WTC11 (cell line): ENCODE results near the gene ZKSCAN7. TPM values are rescaled to one million over a fixed set of nuclear protein-coding genes. Genes with fewer than 3 reads are reported as not detected.

Source experiments
- ATAC-seq: fragments of 200-7000 bp; cut with Tn5 transposase; 2 replicates; pipeline ENCODE4 v1.10.0; 2021; ENCODE audit warnings: mild to moderate bottlenecking, moderate library complexity
- CTCF ChIA-PET: fragments of 300-600 bp; sonication (Branson Sonifier 250); formaldehyde crosslinking; loops from one replicate; lab custom pipeline; 2021; ENCODE audit warnings: antibody characterized with exemption; lab: Charles Lee
- POLR2A ChIA-PET: fragments of 350-600 bp; sonication (Branson Sonifier 250); formaldehyde crosslinking; loops from one replicate; lab custom pipeline; 2021; ENCODE audit warnings: antibody characterized with exemption; lab: Charles Lee
- DNase-seq: peaks from one replicate; pipeline ENCODE4 v3.0.0; 2021; ENCODE audit warnings: low spot score
- H3K27ac Mint-ChIP-seq: 2 replicates; pipeline ENCODE4 v1.8.0; 2021; ENCODE audit warnings: mixed read lengths
- H3K27me3 Mint-ChIP-seq: 2 replicates; pipeline ENCODE4 v1.8.0; 2021; ENCODE audit warnings: low read depth, mild to moderate bottlenecking, moderate library complexity, mixed read lengths
- H3K36me3 Mint-ChIP-seq: 2 replicates; pipeline ENCODE4 v1.8.0; 2021; ENCODE audit warnings: mixed read lengths
- H3K4me1 Mint-ChIP-seq: 2 replicates; pipeline ENCODE4 v1.8.0; 2022; ENCODE audit warnings: mixed read lengths
- H3K4me3 Mint-ChIP-seq: 2 replicates; pipeline ENCODE4 v1.8.0; 2021; ENCODE audit warnings: mild to moderate bottlenecking, moderate library complexity, mixed read lengths
- H3K9me3 Mint-ChIP-seq: 2 replicates; pipeline ENCODE4 v1.8.0; 2021; ENCODE audit warnings: mixed read lengths
- CTCF ChIP-seq: fragments of 200-600 bp; IDR thresholded peaks from 2 replicates; pipeline ENCODE4 v1.8.0; 2022; ENCODE audit warnings: antibody characterized with exemption
- ELF4 ChIP-seq: sonication (generic); formaldehyde crosslinking; IDR thresholded peaks from 2 replicates; pipeline ENCODE4 v1.8.1; 2022; ENCODE audit warnings: low read depth, mild to moderate bottlenecking, moderate library complexity, missing genetic modification reagents
- ETV6 ChIP-seq: sonication (generic); formaldehyde crosslinking; IDR thresholded peaks from 2 replicates; pipeline ENCODE4 v1.8.1; 2022; ENCODE audit warnings: mild to moderate bottlenecking, missing genetic modification reagents
- IRF1 ChIP-seq: sonication (generic); formaldehyde crosslinking; IDR thresholded peaks from 2 replicates; pipeline ENCODE4 v1.8.0; 2023; ENCODE audit warnings: missing genetic modification reagents
- JUN ChIP-seq: sonication (generic); formaldehyde crosslinking; IDR thresholded peaks from 2 replicates; pipeline ENCODE4 v1.8.0; 2023; ENCODE audit warnings: mild to moderate bottlenecking, missing genetic modification reagents
- USF1 ChIP-seq: sonication (generic); formaldehyde crosslinking; IDR thresholded peaks from 2 replicates; pipeline ENCODE4 v1.8.0; 2022; ENCODE audit warnings: mild to moderate bottlenecking, missing genetic modification reagents
- ZNF671 ChIP-seq: fragments of 250-450 bp; sonication (Bioruptor Pico); IDR thresholded peaks from 2 replicates; pipeline ENCODE4 v1.8.0; 2021; ENCODE audit warnings: mild to moderate bottlenecking
- total RNA-seq: library from RNA; stranded (reverse); gene quantifications from 3 replicates; pipeline ENCODE4 v1.2.3, GENCODE V29; 2021
- TF ChIP-seq, protein P1 (sequence below): sonication (generic); formaldehyde crosslinking; IDR thresholded peaks from 2 replicates; pipeline ENCODE4 v1.8.0; 2023; ENCODE audit warnings: missing genetic modification reagents, mild to moderate bottlenecking, borderline replicate concordance
- TF ChIP-seq, protein P2 (sequence below): sonication (generic); formaldehyde crosslinking; IDR thresholded peaks from 2 replicates; pipeline ENCODE4 v1.8.0; 2022; ENCODE audit warnings: missing genetic modification reagents
- TF ChIP-seq, protein P3 (sequence below): sonication (generic); formaldehyde crosslinking; IDR thresholded peaks from 2 replicates; pipeline ENCODE4 v1.8.1; 2022; ENCODE audit warnings: mild to moderate bottlenecking, missing genetic modification reagents, moderate library complexity, borderline replicate concordance
- TF ChIP-seq, protein P4 (sequence below): fragments of 250-450 bp; sonication (Bioruptor Pico); IDR thresholded peaks from 2 replicates; pipeline ENCODE4 v2.1.2; 2022; ENCODE audit warnings: mild to moderate bottlenecking, moderate library complexity
- TF ChIP-seq, protein P5 (sequence below): fragments of 250-450 bp; sonication (Bioruptor Pico); IDR thresholded peaks from 2 replicates; pipeline ENCODE4 v1.8.0; 2021; ENCODE audit warnings: mild to moderate bottlenecking
- TF ChIP-seq, protein P6 (sequence below): fragments of 250-450 bp; sonication (Bioruptor Pico); IDR thresholded peaks from 2 replicates; pipeline ENCODE4 v1.9.0; 2021; ENCODE audit warnings: moderate library complexity, mild to moderate bottlenecking, inconsistent platforms, borderline replicate concordance
- TF ChIP-seq, protein P7 (sequence below): sonication (generic); formaldehyde crosslinking; IDR thresholded peaks from 2 replicates; pipeline ENCODE4 v1.8.1; 2023; ENCODE audit warnings: mild to moderate bottlenecking, missing genetic modification reagents

The ZKSCAN7 gene
- total RNA-seq, 1 experiment from 2014 or later, result 9.4 TPM

DNA sequence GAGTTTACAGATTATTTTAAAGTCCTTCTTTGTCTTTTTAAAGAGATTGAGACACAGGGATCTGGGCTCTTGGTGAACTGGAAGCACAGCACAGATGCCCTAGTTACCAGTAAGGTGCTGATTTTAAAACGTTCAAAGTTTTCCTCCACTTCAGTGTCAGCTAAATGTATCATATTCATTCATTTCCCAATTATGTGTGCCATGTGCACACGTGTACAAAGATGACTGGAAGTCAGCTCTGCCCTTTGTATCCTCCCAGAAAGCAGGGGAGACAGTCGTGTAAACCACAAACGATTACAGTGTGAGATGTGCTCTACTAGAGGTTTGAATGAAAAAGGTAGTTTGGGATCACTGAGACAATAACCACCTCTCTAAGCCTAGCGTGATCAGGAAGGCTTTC, 730 bp downstream of the ZKSCAN7 start (continued):
- TF ChIP-seq, protein P1, sequence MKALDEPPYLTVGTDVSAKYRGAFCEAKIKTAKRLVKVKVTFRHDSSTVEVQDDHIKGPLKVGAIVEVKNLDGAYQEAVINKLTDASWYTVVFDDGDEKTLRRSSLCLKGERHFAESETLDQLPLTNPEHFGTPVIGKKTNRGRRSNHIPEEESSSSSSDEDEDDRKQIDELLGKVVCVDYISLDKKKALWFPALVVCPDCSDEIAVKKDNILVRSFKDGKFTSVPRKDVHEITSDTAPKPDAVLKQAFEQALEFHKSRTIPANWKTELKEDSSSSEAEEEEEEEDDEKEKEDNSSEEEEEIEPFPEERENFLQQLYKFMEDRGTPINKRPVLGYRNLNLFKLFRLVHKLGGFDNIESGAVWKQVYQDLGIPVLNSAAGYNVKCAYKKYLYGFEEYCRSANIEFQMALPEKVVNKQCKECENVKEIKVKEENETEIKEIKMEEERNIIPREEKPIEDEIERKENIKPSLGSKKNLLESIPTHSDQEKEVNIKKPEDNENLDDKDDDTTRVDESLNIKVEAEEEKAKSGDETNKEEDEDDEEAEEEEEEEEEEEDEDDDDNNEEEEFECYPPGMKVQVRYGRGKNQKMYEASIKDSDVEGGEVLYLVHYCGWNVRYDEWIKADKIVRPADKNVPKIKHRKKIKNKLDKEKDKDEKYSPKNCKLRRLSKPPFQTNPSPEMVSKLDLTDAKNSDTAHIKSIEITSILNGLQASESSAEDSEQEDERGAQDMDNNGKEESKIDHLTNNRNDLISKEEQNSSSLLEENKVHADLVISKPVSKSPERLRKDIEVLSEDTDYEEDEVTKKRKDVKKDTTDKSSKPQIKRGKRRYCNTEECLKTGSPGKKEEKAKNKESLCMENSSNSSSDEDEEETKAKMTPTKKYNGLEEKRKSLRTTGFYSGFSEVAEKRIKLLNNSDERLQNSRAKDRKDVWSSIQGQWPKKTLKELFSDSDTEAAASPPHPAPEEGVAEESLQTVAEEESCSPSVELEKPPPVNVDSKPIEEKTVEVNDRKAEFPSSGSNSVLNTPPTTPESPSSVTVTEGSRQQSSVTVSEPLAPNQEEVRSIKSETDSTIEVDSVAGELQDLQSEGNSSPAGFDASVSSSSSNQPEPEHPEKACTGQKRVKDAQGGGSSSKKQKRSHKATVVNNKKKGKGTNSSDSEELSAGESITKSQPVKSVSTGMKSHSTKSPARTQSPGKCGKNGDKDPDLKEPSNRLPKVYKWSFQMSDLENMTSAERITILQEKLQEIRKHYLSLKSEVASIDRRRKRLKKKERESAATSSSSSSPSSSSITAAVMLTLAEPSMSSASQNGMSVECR (CRISPR knock-in tag), result no peak
- TF ChIP-seq, protein P2, sequence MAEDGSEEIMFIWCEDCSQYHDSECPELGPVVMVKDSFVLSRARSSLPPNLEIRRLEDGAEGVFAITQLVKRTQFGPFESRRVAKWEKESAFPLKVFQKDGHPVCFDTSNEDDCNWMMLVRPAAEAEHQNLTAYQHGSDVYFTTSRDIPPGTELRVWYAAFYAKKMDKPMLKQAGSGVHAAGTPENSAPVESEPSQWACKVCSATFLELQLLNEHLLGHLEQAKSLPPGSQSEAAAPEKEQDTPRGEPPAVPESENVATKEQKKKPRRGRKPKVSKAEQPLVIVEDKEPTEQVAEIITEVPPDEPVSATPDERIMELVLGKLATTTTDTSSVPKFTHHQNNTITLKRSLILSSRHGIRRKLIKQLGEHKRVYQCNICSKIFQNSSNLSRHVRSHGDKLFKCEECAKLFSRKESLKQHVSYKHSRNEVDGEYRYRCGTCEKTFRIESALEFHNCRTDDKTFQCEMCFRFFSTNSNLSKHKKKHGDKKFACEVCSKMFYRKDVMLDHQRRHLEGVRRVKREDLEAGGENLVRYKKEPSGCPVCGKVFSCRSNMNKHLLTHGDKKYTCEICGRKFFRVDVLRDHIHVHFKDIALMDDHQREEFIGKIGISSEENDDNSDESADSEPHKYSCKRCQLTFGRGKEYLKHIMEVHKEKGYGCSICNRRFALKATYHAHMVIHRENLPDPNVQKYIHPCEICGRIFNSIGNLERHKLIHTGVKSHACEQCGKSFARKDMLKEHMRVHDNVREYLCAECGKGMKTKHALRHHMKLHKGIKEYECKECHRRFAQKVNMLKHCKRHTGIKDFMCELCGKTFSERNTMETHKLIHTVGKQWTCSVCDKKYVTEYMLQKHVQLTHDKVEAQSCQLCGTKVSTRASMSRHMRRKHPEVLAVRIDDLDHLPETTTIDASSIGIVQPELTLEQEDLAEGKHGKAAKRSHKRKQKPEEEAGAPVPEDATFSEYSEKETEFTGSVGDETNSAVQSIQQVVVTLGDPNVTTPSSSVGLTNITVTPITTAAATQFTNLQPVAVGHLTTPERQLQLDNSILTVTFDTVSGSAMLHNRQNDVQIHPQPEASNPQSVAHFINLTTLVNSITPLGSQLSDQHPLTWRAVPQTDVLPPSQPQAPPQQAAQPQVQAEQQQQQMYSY (CRISPR knock-in tag), result no peak
- TF ChIP-seq CTCF (no peak), ETV6 (no peak)

DNA sequence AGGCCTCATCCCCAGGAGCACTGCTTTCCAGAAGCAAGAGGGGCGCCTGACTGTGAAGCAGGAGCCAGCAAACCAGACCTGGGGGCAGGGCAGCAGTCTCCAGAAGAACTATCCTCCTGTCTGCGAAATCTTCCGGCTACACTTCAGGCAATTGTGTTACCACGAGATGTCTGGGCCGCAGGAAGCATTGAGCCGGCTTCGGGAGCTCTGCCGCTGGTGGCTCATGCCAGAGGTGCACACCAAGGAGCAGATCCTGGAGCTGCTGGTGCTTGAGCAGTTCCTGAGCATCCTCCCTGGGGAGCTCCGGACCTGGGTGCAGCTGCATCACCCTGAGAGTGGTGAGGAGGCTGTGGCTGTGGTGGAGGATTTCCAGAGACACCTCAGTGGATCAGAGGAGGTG, 2.1 kb downstream of the ZKSCAN7 start:
- DNase-seq (no peak), ATAC-seq (no peak)
- Mint-ChIP-seq H3K36me3 (peaks cover 48% of the 10 kb centered on the region), H3K4me3 (no peak overlapping the region), H3K27ac (no peak overlapping the region), H3K9me3 (peaks cover 29% of the 10 kb centered on the region), H3K4me1 (peaks cover 17% of the 10 kb centered on the region), H3K27me3 (peaks cover 39% of the 10 kb centered on the region)
- CTCF ChIA-PET, result interaction anchor here (1.8 kb wide), 1 partner anchor 24 kb away, joined by 4 read pairs; no protein-coding TSS in a partner anchor
- POLR2A ChIA-PET, result no interaction called here
- TF ChIP-seq ELF4 (CRISPR knock-in tag) (no peak), ZNF671 (CRISPR knock-in tag) (no peak), IRF1 (CRISPR knock-in tag) (no peak), USF1 (CRISPR knock-in tag) (no peak), JUN (no peak)
- TF ChIP-seq, protein P3, sequence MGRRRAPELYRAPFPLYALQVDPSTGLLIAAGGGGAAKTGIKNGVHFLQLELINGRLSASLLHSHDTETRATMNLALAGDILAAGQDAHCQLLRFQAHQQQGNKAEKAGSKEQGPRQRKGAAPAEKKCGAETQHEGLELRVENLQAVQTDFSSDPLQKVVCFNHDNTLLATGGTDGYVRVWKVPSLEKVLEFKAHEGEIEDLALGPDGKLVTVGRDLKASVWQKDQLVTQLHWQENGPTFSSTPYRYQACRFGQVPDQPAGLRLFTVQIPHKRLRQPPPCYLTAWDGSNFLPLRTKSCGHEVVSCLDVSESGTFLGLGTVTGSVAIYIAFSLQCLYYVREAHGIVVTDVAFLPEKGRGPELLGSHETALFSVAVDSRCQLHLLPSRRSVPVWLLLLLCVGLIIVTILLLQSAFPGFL, result no peak
- TF ChIP-seq, protein P4, sequence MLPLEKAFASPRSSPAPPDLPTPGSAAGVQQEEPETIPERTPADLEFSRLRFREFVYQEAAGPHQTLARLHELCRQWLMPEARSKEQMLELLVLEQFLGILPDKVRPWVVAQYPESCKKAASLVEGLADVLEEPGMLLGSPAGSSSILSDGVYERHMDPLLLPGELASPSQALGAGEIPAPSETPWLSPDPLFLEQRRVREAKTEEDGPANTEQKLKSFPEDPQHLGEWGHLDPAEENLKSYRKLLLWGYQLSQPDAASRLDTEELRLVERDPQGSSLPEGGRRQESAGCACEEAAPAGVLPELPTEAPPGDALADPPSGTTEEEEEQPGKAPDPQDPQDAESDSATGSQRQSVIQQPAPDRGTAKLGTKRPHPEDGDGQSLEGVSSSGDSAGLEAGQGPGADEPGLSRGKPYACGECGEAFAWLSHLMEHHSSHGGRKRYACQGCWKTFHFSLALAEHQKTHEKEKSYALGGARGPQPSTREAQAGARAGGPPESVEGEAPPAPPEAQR, result no peak
- TF ChIP-seq, protein P5, sequence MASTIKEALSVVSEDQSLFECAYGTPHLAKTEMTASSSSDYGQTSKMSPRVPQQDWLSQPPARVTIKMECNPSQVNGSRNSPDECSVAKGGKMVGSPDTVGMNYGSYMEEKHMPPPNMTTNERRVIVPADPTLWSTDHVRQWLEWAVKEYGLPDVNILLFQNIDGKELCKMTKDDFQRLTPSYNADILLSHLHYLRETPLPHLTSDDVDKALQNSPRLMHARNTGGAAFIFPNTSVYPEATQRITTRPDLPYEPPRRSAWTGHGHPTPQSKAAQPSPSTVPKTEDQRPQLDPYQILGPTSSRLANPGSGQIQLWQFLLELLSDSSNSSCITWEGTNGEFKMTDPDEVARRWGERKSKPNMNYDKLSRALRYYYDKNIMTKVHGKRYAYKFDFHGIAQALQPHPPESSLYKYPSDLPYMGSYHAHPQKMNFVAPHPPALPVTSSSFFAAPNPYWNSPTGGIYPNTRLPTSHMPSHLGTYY (CRISPR knock-in tag), result no peak
- TF ChIP-seq, protein P6, sequence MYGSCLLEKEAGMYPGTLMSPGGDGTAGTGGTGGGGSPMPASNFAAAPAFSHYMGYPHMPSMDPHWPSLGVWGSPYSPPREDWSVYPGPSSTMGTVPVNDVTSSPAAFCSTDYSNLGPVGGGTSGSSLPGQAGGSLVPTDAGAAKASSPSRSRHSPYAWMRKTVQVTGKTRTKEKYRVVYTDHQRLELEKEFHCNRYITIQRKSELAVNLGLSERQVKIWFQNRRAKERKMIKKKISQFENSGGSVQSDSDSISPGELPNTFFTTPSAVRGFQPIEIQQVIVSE (CRISPR knock-in tag), result no peak
- TF ChIP-seq, protein P7, sequence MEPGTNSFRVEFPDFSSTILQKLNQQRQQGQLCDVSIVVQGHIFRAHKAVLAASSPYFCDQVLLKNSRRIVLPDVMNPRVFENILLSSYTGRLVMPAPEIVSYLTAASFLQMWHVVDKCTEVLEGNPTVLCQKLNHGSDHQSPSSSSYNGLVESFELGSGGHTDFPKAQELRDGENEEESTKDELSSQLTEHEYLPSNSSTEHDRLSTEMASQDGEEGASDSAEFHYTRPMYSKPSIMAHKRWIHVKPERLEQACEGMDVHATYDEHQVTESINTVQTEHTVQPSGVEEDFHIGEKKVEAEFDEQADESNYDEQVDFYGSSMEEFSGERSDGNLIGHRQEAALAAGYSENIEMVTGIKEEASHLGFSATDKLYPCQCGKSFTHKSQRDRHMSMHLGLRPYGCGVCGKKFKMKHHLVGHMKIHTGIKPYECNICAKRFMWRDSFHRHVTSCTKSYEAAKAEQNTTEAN (CRISPR knock-in tag), result no peak
